Keratinocyte (primary cell): Measurements from ENCODE around the gene ELOF1. TPM values are rescaled to one million over a fixed set of nuclear protein-coding genes. Genes with fewer than 3 reads are reported as not detected.

ENCODE experiments used
- DNase-seq: peaks from one replicate; pipeline ENCODE4 v3.0.0-alpha.2; 2011; ENCODE audit warnings: low read depth, missing footprints, low spot score
- FAIRE-seq: peaks from 2 replicates; lab custom pipeline; 2011; peaks lifted over from hg19 to GRCh38; lab: Jason Lieb, UNC
- H2AFZ ChIP-seq: 2 replicates; pipeline ENCODE4 v1.6.0; 2012; ENCODE audit warnings: low read length, control low read depth, inconsistent platforms; ENCODE audit not compliant: control insufficient read depth
- H3K27ac ChIP-seq: 2 replicates; pipeline ENCODE4 v1.5.1; 2011; ENCODE audit warnings: low read length; ENCODE audit not compliant: control insufficient read depth, insufficient read depth
- H3K27me3 ChIP-seq: 3 replicates; pipeline ENCODE4 v1.6.0; 2011; ENCODE audit warnings: low read length; ENCODE audit not compliant: control insufficient read depth, insufficient read depth; ENCODE audit errors: extremely low read depth
- H3K36me3 ChIP-seq, 2 experiments: 2 replicates in 1 of 2; 3 replicates in 1 of 2; pipeline ENCODE4 v1.5.1; 2011; ENCODE audit warnings: low read length in 2 of 2, mild to moderate bottlenecking in 1 of 2; ENCODE audit not compliant: control insufficient read depth in 2 of 2, insufficient read depth in 2 of 2; ENCODE audit errors: extremely low read depth in 1 of 2
- H3K4me1 ChIP-seq: 3 replicates; pipeline ENCODE4 v1.5.1; 2011; ENCODE audit warnings: low read length; ENCODE audit not compliant: control insufficient read depth, insufficient read depth; ENCODE audit errors: extremely low read depth
- H3K4me2 ChIP-seq: 3 replicates; pipeline ENCODE4 v1.6.0; 2011; ENCODE audit warnings: low read depth, low read length; ENCODE audit not compliant: control insufficient read depth, insufficient read depth; ENCODE audit errors: extremely low read depth
- H3K4me3 ChIP-seq, 3 experiments: fragments of 200-600 bp in 1 of 3; sonication (generic) in 1 of 3; 2 replicates in 2 of 3; 3 replicates in 1 of 3; pipeline ENCODE4 v1.5.1; 2011 to 2016; ENCODE audit warnings: low read length in 3 of 3, mild to moderate bottlenecking in 3 of 3, control low read depth in 2 of 3, inconsistent platforms in 1 of 3, low read depth in 1 of 3, mixed read lengths in 1 of 3, mixed run types in 1 of 3, moderate library complexity in 1 of 3; ENCODE audit not compliant: control insufficient read depth in 2 of 3, insufficient read depth in 2 of 3; ENCODE audit errors: extremely low read depth in 1 of 3
- H3K79me2 ChIP-seq: 2 replicates; pipeline ENCODE4 v1.6.0; 2012; ENCODE audit warnings: low read length; ENCODE audit not compliant: control insufficient read depth, insufficient read depth
- H3K9ac ChIP-seq: 3 replicates; pipeline ENCODE4 v1.6.0; 2011; ENCODE audit warnings: low read length; ENCODE audit not compliant: control insufficient read depth, insufficient read depth; ENCODE audit errors: extremely low read depth
- H3K9me1 ChIP-seq: 3 replicates; pipeline ENCODE4 v1.6.0; 2011; ENCODE audit warnings: low read length; ENCODE audit not compliant: control insufficient read depth, insufficient read depth; ENCODE audit errors: extremely low read depth
- H3K9me3 ChIP-seq: 2 replicates; pipeline ENCODE4 v1.5.1; 2012; ENCODE audit warnings: low read depth, low read length; ENCODE audit not compliant: control insufficient read depth
- H4K20me1 ChIP-seq: 3 replicates; pipeline ENCODE4 v1.6.0; 2011; ENCODE audit warnings: low read length; ENCODE audit not compliant: control insufficient read depth, insufficient read depth; ENCODE audit errors: extremely low read depth
- EZH2 ChIP-seq: IDR thresholded peaks from one replicate; pipeline ENCODE4 v1.6.1; 2012; ENCODE audit warnings: inconsistent platforms, mild to moderate bottlenecking, low read length, moderate library complexity
- dilution Hi-C: fragments of 300-500 bp; cut with MboI; formaldehyde crosslinking; loops from one replicate; pipeline ENCODE4 v1.7.0; 2020; ENCODE audit warnings: low sequenced_read_pairs; ENCODE audit not compliant: extremely low pct_ligation_motif_present
- polyA plus RNA-seq, 5 experiments: library from polyadenylated mRNA; depleted of rRNA in 3 of 5; stranded (reverse) in 3 of 5; stranded (forward) in 1 of 5; unstranded in 1 of 5; fragments of >200 nt; gene quantifications; 1 replicate in 1 of 5; 2 replicates in 3 of 5; 3 replicates in 1 of 5; pipeline versions ENCODE4 v1.2.1 to v1.2.3, GENCODE V29; 2011 to 2012; ENCODE audit warnings: missing spikeins in 2 of 5, low read depth in 1 of 5, low replicate concordance in 1 of 5
- TF ChIP-seq, protein P1 (sequence below), 3 experiments: IDR thresholded peaks in 1 of 3; conservative IDR thresholded peaks in 1 of 3; optimal IDR thresholded peaks in 1 of 3; 2 replicates in 2 of 3; 3 replicates in 1 of 3; pipeline versions ENCODE3 to v1.5.1; 2011; ENCODE audit warnings: low read length in 3 of 3, mild to moderate bottlenecking in 3 of 3, moderate library complexity in 2 of 3, control low read depth in 1 of 3, inconsistent platforms in 1 of 3; ENCODE audit not compliant: insufficient read depth in 2 of 3; ENCODE audit errors: extremely low read depth in 1 of 3

The ELOF1 gene
- polyA plus RNA-seq, 1 donor (not counting 4 experiments of a cell fraction or from before 2014, with no cell fraction given): 45.3 TPM

GRCh38 chr19:11598746-11599145, 39.7 kb upstream of the ELOF1 start:
- no peak overlapping the region for H3K9ac ChIP-seq
- dilution Hi-C loops: no loop called here
- H3K9me3 ChIP-seq: no peaks in the 10 kb centered on the region
- H4K20me1 ChIP-seq: no peaks in the 10 kb centered on the region
- H3K36me3 ChIP-seq: peaks cover 4 to 11% of the 10 kb centered on the region in 2 experiments
- H3K4me1 ChIP-seq: peaks cover 7% of the 10 kb centered on the region
- H2AFZ ChIP-seq: no peak overlapping the region
- no peak overlapping the region for H3K27ac ChIP-seq
- DNase-seq (no peak), FAIRE-seq (no peak)
- H3K4me2 ChIP-seq: peak overlapping the region; percentile 95
- peak overlapping the region in 2 of 3 experiments; percentile 91 to 97 for H3K4me3 ChIP-seq
- no peak for TF ChIP-seq EZH2
- TF ChIP-seq, protein P1, sequence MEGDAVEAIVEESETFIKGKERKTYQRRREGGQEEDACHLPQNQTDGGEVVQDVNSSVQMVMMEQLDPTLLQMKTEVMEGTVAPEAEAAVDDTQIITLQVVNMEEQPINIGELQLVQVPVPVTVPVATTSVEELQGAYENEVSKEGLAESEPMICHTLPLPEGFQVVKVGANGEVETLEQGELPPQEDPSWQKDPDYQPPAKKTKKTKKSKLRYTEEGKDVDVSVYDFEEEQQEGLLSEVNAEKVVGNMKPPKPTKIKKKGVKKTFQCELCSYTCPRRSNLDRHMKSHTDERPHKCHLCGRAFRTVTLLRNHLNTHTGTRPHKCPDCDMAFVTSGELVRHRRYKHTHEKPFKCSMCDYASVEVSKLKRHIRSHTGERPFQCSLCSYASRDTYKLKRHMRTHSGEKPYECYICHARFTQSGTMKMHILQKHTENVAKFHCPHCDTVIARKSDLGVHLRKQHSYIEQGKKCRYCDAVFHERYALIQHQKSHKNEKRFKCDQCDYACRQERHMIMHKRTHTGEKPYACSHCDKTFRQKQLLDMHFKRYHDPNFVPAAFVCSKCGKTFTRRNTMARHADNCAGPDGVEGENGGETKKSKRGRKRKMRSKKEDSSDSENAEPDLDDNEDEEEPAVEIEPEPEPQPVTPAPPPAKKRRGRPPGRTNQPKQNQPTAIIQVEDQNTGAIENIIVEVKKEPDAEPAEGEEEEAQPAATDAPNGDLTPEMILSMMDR (optimal IDR thresholded peaks at IDR 0.05 in 1 of 3, IDR thresholded peaks at IDR 0.05 in 1 of 3, conservative IDR thresholded peaks at IDR 0.05 in 1 of 3; ENCODE audit: extremely low read depth in 1 of 3, insufficient read depth in 2 of 3, low read length in 3 of 3): no peak
- H3K79me2 ChIP-seq: peaks cover 52% of the 10 kb centered on the region
- H3K9me1 ChIP-seq: no peaks in the 10 kb centered on the region
- no peaks in the 10 kb centered on the region for H3K27me3 ChIP-seq

DNA sequence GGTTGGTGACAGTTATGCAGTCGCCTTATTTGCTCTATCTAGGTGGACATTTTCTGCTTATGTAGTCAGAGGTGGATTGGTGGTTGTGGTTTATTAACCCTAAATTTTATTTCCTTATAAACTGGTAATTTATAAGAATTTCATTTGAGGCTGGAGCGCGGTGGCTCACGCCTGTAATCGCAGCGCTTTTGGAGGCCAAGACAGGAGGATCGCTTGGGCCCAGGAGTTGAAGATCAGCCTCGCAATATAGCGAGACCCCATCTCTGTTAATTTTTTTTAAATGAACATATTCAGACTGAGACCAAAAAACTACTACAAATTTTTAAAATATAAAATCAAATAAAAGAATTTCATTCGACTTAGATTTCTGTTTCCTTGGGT, 39.1 kb upstream of the ELOF1 start:
- Histone ChIP-seq H3K79me2 (peaks cover 48% of the 10 kb centered on the region), H3K4me2 (peak overlapping the region; percentile 95), H3K36me3 (peaks cover 4 to 11% of the 10 kb centered on the region in 2 experiments), H3K9me1 (no peaks in the 10 kb centered on the region), H3K27ac (peak overlapping the region; percentile 74), H3K4me3 (peak overlapping the region; percentile 91 to 98 (median 97)), H2AFZ (peak overlapping the region; percentile 55), H3K9me3 (no peaks in the 10 kb centered on the region), H3K4me1 (peaks cover 7% of the 10 kb centered on the region), H4K20me1 (no peaks in the 10 kb centered on the region), H3K27me3 (no peaks in the 10 kb centered on the region), H3K9ac (peak overlapping the region; percentile 86)
- dilution Hi-C loops: no loop called here
- DNase-seq: no peak
- no peak for FAIRE-seq
- TF ChIP-seq, protein P1 (optimal IDR thresholded peaks at IDR 0.05 in 1 of 3, IDR thresholded peaks at IDR 0.05 in 1 of 3, conservative IDR thresholded peaks at IDR 0.05 in 1 of 3; ENCODE audit: extremely low read depth in 1 of 3, insufficient read depth in 2 of 3, low read length in 3 of 3): no peak
- TF ChIP-seq EZH2: no peak
